Prostate gland (tissue), 2 donors: ENCODE measurements around the gene ABCC5. TPM values are rescaled to one million over a fixed set of nuclear protein-coding genes. Genes with fewer than 3 reads are reported as not detected.

ENCODE experiments used
- DNase-seq: peaks from one replicate; pipeline ENCODE4 v3.0.0-alpha.2; 2019; ENCODE audit warnings: low spot score
- H3K27ac ChIP-seq, 2 donors: fragments of 200-600 bp; sonication (generic); 2 replicates each; pipeline ENCODE4 v1.5.1; 2017 to 2019
- H3K27me3 ChIP-seq: fragments of 200-600 bp; sonication (generic); replicated peaks from 2 replicates; pipeline ENCODE4 v1.5.1; 2019; ENCODE audit not compliant: insufficient read depth
- H3K36me3 ChIP-seq, 2 donors: fragments of 200-600 bp; sonication (generic); 1 replicate in 1 of 2; 2 replicates in 1 of 2; pipeline versions ENCODE4 v1.5.1 to v1.8.1; 2017 to 2019
- H3K4me1 ChIP-seq: fragments of 200-600 bp; sonication (generic); replicated peaks from 2 replicates; pipeline ENCODE4 v1.5.1; 2019
- H3K4me3 ChIP-seq, 2 donors: fragments of 200-600 bp; sonication (generic); 2 replicates each; pipeline ENCODE4 v1.5.1; 2017 to 2019
- H3K9me3 ChIP-seq: fragments of 200-600 bp; sonication (generic); 2 replicates; pipeline ENCODE4 v1.5.1; 2017
- POLR2A ChIP-seq: fragments of 450-650 bp; IDR thresholded peaks from one replicate; pipeline ENCODE4 v1.6.1; 2016; ENCODE audit warnings: antibody characterized with exemption, mild to moderate bottlenecking
- POLR2AphosphoS5 ChIP-seq: sonication (generic); formaldehyde crosslinking; IDR thresholded peaks from one replicate; pipeline ENCODE4 v1.6.1; 2017; ENCODE audit warnings: antibody characterized with exemption
- WGBS: methylation state at CpG from one replicate; pipeline ENCODE4 v1.1.5; 2018; 5-methylcytosine and 5-hydroxymethylcytosine counted together
- intact Hi-C: fragments of 100-400 bp; cut with DNase I; formaldehyde crosslinking; loops from one replicate; pipeline ENCODE4 v1.14.2; 2022
- total RNA-seq, 2 donors: library from RNA; depleted of rRNA; stranded (reverse); fragments of >200 nt; gene quantifications; one replicate each; pipeline ENCODE4 v1.1.0, GENCODE V29; 2016
- TF ChIP-seq, protein P1 (sequence below), 4 experiments: fragments of 200-600 bp in 2 of 4; fragments of 450-650 bp in 2 of 4; sonication (generic) in 2 of 4; IDR thresholded peaks; 1 replicate in 3 of 4; 2 replicates in 1 of 4; pipeline ENCODE4 v1.5.1; 2016 to 2019; ENCODE audit warnings: antibody characterized with exemption in 4 of 4, mild to moderate bottlenecking in 2 of 4, moderate library complexity in 2 of 4

ABCC5 gene
- total RNA-seq, 2 donors from 2014 or later, result 17.9 to 43.6 TPM

DNA sequence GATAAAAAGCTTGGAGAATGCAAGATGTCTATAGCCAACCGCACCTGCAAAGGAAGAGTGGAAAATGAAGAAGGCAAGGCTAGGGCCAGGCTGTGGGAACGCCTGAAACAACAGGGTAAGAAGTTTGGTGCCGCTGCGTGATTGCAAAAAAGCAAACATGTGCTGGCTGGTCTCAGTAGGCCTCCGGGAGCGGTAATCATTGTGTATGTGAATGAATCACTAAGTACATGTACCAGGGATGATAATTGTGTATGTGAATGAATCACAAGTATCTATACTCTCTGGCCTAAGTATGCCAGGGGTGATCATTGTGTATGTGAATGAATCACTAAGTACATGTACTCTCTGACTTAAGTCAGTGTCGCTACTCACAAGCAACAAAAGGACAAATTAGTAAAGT is 92.7 kb downstream of the ABCC5 start:
- intact Hi-C loops, result no loop called here
- TF ChIP-seq, protein P1, sequence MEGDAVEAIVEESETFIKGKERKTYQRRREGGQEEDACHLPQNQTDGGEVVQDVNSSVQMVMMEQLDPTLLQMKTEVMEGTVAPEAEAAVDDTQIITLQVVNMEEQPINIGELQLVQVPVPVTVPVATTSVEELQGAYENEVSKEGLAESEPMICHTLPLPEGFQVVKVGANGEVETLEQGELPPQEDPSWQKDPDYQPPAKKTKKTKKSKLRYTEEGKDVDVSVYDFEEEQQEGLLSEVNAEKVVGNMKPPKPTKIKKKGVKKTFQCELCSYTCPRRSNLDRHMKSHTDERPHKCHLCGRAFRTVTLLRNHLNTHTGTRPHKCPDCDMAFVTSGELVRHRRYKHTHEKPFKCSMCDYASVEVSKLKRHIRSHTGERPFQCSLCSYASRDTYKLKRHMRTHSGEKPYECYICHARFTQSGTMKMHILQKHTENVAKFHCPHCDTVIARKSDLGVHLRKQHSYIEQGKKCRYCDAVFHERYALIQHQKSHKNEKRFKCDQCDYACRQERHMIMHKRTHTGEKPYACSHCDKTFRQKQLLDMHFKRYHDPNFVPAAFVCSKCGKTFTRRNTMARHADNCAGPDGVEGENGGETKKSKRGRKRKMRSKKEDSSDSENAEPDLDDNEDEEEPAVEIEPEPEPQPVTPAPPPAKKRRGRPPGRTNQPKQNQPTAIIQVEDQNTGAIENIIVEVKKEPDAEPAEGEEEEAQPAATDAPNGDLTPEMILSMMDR (IDR thresholded peaks at IDR 0.05), result no peak
- TF ChIP-seq POLR2A, result no peak
- TF ChIP-seq POLR2AphosphoS5, result no peak
- H3K27me3 ChIP-seq, result no peaks in the 10 kb centered on the region
- H3K4me1 ChIP-seq, result no peaks in the 10 kb centered on the region
- no peaks in the 10 kb centered on the region for H3K9me3 ChIP-seq
- no peak overlapping the region for H3K4me3 ChIP-seq
- 87% methylated on average over 7 of the region's 7 CpGs for WGBS
- H3K27ac ChIP-seq, result no peak overlapping the region
- DNase-seq, result no peak
- H3K36me3 ChIP-seq, result no peaks in the 10 kb centered on the region

- no peaks in the 10 kb centered on the region for H3K4me1 ChIP-seq
- no peaks in the 10 kb centered on the region for H3K9me3 ChIP-seq
- H3K4me3 ChIP-seq, result no peak overlapping the region
- no peak for TF ChIP-seq POLR2AphosphoS5
- TF ChIP-seq, protein P1 (IDR thresholded peaks at IDR 0.05), result no peak
- no peak for TF ChIP-seq POLR2A
- H3K27me3 ChIP-seq, result no peaks in the 10 kb centered on the region
- H3K36me3 ChIP-seq, result no peaks in the 10 kb centered on the region
- no peak overlapping the region for H3K27ac ChIP-seq
- WGBS, result 97% methylated on average over 3 of the region's 3 CpGs
- DNase-seq, result no peak
- intact Hi-C loops, result no loop called here
These were observed 93.1 kb downstream of the ABCC5 start for GRCh38 chr3:183924543-183924942.

DNA sequence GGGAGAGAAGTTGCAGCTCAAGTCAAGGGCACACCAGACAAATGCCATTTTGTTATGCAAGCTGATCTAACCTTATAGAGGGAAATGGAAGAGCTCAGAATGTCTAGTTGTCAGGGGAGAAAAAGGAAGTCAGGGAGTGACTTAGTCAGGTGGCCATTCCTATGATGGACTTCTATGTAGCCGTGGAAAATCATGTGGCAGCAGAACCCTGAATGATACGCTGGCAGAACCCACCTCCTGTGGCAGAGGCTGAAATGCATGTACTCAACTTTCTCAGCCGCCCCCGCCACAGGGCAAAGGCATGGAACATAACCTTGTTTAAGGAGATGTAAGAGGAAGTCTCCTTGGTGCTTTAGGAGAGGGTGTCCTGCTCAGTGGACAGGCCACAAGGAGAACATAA is 95.3 kb downstream of the ABCC5 start:
- no peak for DNase-seq
- intact Hi-C loops, result no loop called here
- Histone ChIP-seq H3K4me3 (no peak overlapping the region), H3K9me3 (no peaks in the 10 kb centered on the region), H3K36me3 (no peaks in the 10 kb centered on the region), H3K27ac (no peak overlapping the region), H3K4me1 (no peaks in the 10 kb centered on the region), H3K27me3 (no peaks in the 10 kb centered on the region)
- WGBS, result 96% methylated on average over 4 of the region's 4 CpGs
- TF ChIP-seq, protein P1 (IDR thresholded peaks at IDR 0.05), result no peak
- TF ChIP-seq POLR2AphosphoS5, result no peak
- TF ChIP-seq POLR2A, result no peak

GRCh38 chr3:183921096-183921495 is 96.6 kb downstream of the ABCC5 start:
- TF ChIP-seq POLR2A, result no peak
- TF ChIP-seq, protein P1 (IDR thresholded peaks at IDR 0.05), result no peak
- TF ChIP-seq POLR2AphosphoS5, result no peak
- intact Hi-C loops, result no loop called here
- H3K9me3 ChIP-seq, result no peaks in the 10 kb centered on the region
- WGBS, result 97% methylated on average over 15 of the region's 15 CpGs
- no peak overlapping the region for H3K4me3 ChIP-seq
- H3K27ac ChIP-seq, result no peak overlapping the region
- DNase-seq, result no peak
- no peaks in the 10 kb centered on the region for H3K36me3 ChIP-seq
- no peaks in the 10 kb centered on the region for H3K27me3 ChIP-seq
- no peaks in the 10 kb centered on the region for H3K4me1 ChIP-seq

DNA sequence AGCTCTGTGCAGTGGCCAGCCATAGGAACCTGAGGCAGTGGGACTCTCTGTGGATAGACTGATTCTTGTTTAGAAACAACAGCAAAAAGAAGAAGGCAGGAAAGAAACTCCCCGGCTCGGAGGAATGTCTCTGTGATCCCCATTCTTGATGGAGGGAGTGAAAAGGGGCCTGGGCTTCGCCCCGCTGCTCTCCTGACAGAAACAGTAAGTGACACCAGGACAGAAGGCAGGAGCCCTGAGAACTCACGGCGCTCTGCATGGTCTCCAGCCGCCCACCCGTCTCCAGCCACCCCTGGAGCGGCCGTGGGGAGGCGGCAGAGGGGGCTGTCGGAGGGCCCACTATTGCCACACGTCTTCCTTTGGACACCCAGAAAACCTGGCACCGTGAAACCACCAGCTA is 97.3 kb downstream of the ABCC5 start:
- Histone ChIP-seq H3K4me3 (no peak overlapping the region), H3K27ac (no peak overlapping the region), H3K9me3 (no peaks in the 10 kb centered on the region), H3K27me3 (no peaks in the 10 kb centered on the region), H3K36me3 (no peaks in the 10 kb centered on the region), H3K4me1 (no peaks in the 10 kb centered on the region)
- intact Hi-C loops, result no loop called here
- no peak for DNase-seq
- WGBS, result 88% methylated on average over 12 of the region's 14 CpGs
- TF ChIP-seq POLR2AphosphoS5 (no peak), POLR2A (no peak)
- TF ChIP-seq, protein P1 (IDR thresholded peaks at IDR 0.05), result no peak
